Endothelial cell of umbilical vein (primary cell): Measurements from ENCODE around the gene MAPT. TPM values are rescaled to one million over a fixed set of nuclear protein-coding genes. Genes with fewer than 3 reads are reported as not detected.

Experiments used
- BruUV-seq: library from RNA; stranded (reverse); fragments of 400-500 nt; replicated peaks from 2 replicates; lab custom pipeline; 2021; lab: Mats Ljungman, UMichigan
- CTCF ChIA-PET: fragments of 300-600, 350-600 bp; sonication (Branson Sonifier 250); formaldehyde crosslinking; loops from one replicate; lab custom pipeline; 2021; ENCODE audit warnings: antibody characterized with exemption, inconsistent platforms; lab: Charles Lee
- POLR2A ChIA-PET: fragments of 300-600, 350-600 bp; sonication (Branson Sonifier 250); formaldehyde crosslinking; loops from one replicate; lab custom pipeline; 2021; ENCODE audit warnings: antibody characterized with exemption, inconsistent platforms; lab: Charles Lee
- DNase-seq: peaks from one replicate; pipeline ENCODE4 v3.0.0-alpha.2; 2011; ENCODE audit warnings: low read depth, low spot score
- FAIRE-seq: peaks from 2 replicates; lab custom pipeline; 2011; peaks lifted over from hg19 to GRCh38; lab: Jason Lieb, UNC
- H2AFZ ChIP-seq: 2 replicates; pipeline ENCODE4 v1.6.0; 2012; ENCODE audit warnings: low read depth, low read length, control low read depth, inconsistent platforms
- H3K27ac ChIP-seq: 2 replicates; pipeline ENCODE4 v1.5.1; 2011; ENCODE audit warnings: low read depth, mild to moderate bottlenecking, control low read depth, low read length, moderate library complexity; ENCODE audit not compliant: insufficient read depth
- H3K27me3 ChIP-seq, 2 experiments: 2 replicates each; pipeline versions ENCODE4 v1.6.0 to v1.6.1; 2011; ENCODE audit warnings: low read length in 2 of 2, mixed read lengths in 1 of 2; ENCODE audit not compliant: control insufficient read depth in 2 of 2, insufficient read depth in 2 of 2
- H3K36me3 ChIP-seq, 2 experiments: 2 replicates in 1 of 2; 3 replicates in 1 of 2; pipeline ENCODE4 v1.5.1; 2011; ENCODE audit warnings: low read length in 2 of 2, mild to moderate bottlenecking in 1 of 2, moderate library complexity in 1 of 2; ENCODE audit not compliant: control insufficient read depth in 2 of 2, insufficient read depth in 2 of 2; ENCODE audit errors: extremely low read depth in 1 of 2
- H3K4me1 ChIP-seq: 3 replicates; pipeline ENCODE4 v1.5.1; 2011; ENCODE audit warnings: mild to moderate bottlenecking, low read length; ENCODE audit not compliant: control insufficient read depth, insufficient read depth; ENCODE audit errors: extremely low read depth
- H3K4me2 ChIP-seq: 2 replicates; pipeline ENCODE4 v1.6.1; 2011; ENCODE audit warnings: low read length, control low read depth, mixed read lengths; ENCODE audit not compliant: insufficient read depth
- H3K4me3 ChIP-seq, 3 experiments: fragments of 200-600 bp in 1 of 3; sonication (generic), shearing (Covaris generic) in 1 of 3; replicated peaks in 1 of 3; 2 replicates each; pipeline ENCODE4 v1.5.1; 2011 to 2016; ENCODE audit warnings: control low read depth in 3 of 3, low read length in 3 of 3, mild to moderate bottlenecking in 2 of 3, inconsistent platforms in 1 of 3, low read depth in 1 of 3, moderate library complexity in 1 of 3; ENCODE audit not compliant: insufficient read depth in 1 of 3
- H3K79me2 ChIP-seq: 2 replicates; pipeline ENCODE4 v1.6.0; 2012; ENCODE audit warnings: low read length, inconsistent platforms; ENCODE audit not compliant: control insufficient read depth, insufficient read depth
- H3K9ac ChIP-seq: replicated peaks from 2 replicates; pipeline ENCODE3; 2011; ENCODE audit warnings: low read length, control low read depth; ENCODE audit not compliant: insufficient read depth; ENCODE audit errors: extremely low read depth
- H3K9me1 ChIP-seq: replicated peaks from 3 replicates; pipeline ENCODE4 v1.6.0; 2011; ENCODE audit warnings: mild to moderate bottlenecking, low read length; ENCODE audit not compliant: control insufficient read depth, insufficient read depth; ENCODE audit errors: extremely low read depth
- H3K9me3 ChIP-seq: replicated peaks from 2 replicates; pipeline ENCODE4 v1.5.1; 2012; ENCODE audit warnings: low read length, inconsistent platforms; ENCODE audit not compliant: control insufficient read depth, insufficient read depth
- H4K20me1 ChIP-seq: replicated peaks from 2 replicates; pipeline ENCODE3; 2011; ENCODE audit warnings: mild to moderate bottlenecking, low read length; ENCODE audit not compliant: control insufficient read depth, insufficient read depth; ENCODE audit errors: extremely low read depth
- CTCF ChIP-seq, 2 donors: IDR thresholded peaks; 1 replicate in 1 of 2; 2 replicates in 1 of 2; pipeline ENCODE4 v1.5.1; 2011; ENCODE audit warnings: low read length in 2 of 2, mild to moderate bottlenecking in 2 of 2, moderate library complexity in 2 of 2, control low read depth in 1 of 2, inconsistent platforms in 1 of 2, low read depth in 1 of 2; ENCODE audit not compliant: insufficient read depth in 1 of 2; ENCODE audit errors: extremely low read depth in 1 of 2
- EZH2 ChIP-seq: IDR thresholded peaks from 2 replicates; pipeline ENCODE4 v1.6.1; 2012; ENCODE audit warnings: borderline replicate concordance, low read depth, mild to moderate bottlenecking, moderate library complexity, low read length, inconsistent platforms; ENCODE audit not compliant: severe bottlenecking
- FOS ChIP-seq: IDR thresholded peaks from 2 replicates; pipeline ENCODE4 v1.6.1; 2011; ENCODE audit warnings: mild to moderate bottlenecking, low read length, moderate library complexity, borderline replicate concordance; ENCODE audit not compliant: insufficient read depth
- GATA2 ChIP-seq: IDR thresholded peaks from 2 replicates; pipeline ENCODE4 v1.7.0; 2011; ENCODE audit warnings: low read depth, mild to moderate bottlenecking, moderate library complexity, mixed read lengths, low read length; ENCODE audit not compliant: insufficient read length, insufficient read depth
- JUN ChIP-seq: IDR thresholded peaks from 2 replicates; pipeline ENCODE4 v1.6.1; 2011; ENCODE audit warnings: borderline replicate concordance, low read depth; ENCODE audit not compliant: insufficient read length, insufficient read depth
- MAX ChIP-seq: IDR thresholded peaks from 2 replicates; pipeline ENCODE4 v1.6.1; 2011; ENCODE audit not compliant: insufficient read depth, insufficient read length
- MYC ChIP-seq: IDR thresholded peaks from one replicate; pipeline ENCODE4 v1.6.1; 2011; ENCODE audit warnings: mild to moderate bottlenecking, low read depth, low read length
- POLR2A ChIP-seq: IDR thresholded peaks from 2 replicates; pipeline ENCODE4 v1.6.1; 2012; ENCODE audit warnings: low read depth, mild to moderate bottlenecking, control low read depth, low read length
- POLR2AphosphoS5 ChIP-seq: IDR thresholded peaks from 2 replicates; pipeline ENCODE4 v1.6.1; 2012; ENCODE audit warnings: low read depth, mild to moderate bottlenecking, control low read depth, low read length, moderate library complexity; ENCODE audit not compliant: insufficient read depth
- dilution Hi-C: fragments of 300-500 bp; cut with MboI; formaldehyde crosslinking; loops from one replicate; pipeline ENCODE4 v1.15.0; 2019; ENCODE audit warnings: low sequenced_read_pairs; ENCODE audit not compliant: extremely low pct_ligation_motif_present
- intact Hi-C: fragments of 100-400 bp; cut with micrococcal nuclease; formaldehyde crosslinking; loops from one replicate; pipeline ENCODE4 v1.10.0; 2022
- polyA plus RNA-seq, 4 experiments: library from polyadenylated mRNA; depleted of rRNA in 3 of 4; stranded (reverse) in 3 of 4; unstranded in 1 of 4; fragments of >200 nt; gene quantifications; 2 replicates each; pipeline versions ENCODE4 v1.2.1 to v1.2.3, GENCODE V29; 2011 to 2012; ENCODE audit warnings: missing spikeins in 1 of 4
- total RNA-seq: library from RNA; stranded (reverse); gene quantifications from 2 replicates; pipeline ENCODE4 v1.2.3, GENCODE V29; 2021

The MAPT gene
- total and polyA plus RNA-seq, 2 donors (not counting 3 experiments of a cell fraction or from before 2014, with no cell fraction given): 0.04 to 0.51 TPM

GRCh38 chr17:45995627-45996270, 101.4 kb downstream of the MAPT start:
- CTCF ChIA-PET: interaction anchor here (1.1 to 1.6 kb wide), 3 partner anchors 9 to 217 kb away, joined by 3 to 6 read pairs (median 5); no protein-coding TSS in a partner anchor

More at GRCh38 chr17:45995627-45996270, 101.4 kb downstream of the MAPT start:
- intact Hi-C loops: no loop called here
- H3K9me3 ChIP-seq: no peaks in the 10 kb centered on the region
- H3K4me1 ChIP-seq: no peaks in the 10 kb centered on the region
- H3K79me2 ChIP-seq: no peaks in the 10 kb centered on the region
- no peaks in the 10 kb centered on the region for H3K36me3 ChIP-seq
- no peak overlapping the region for H3K27ac ChIP-seq
- POLR2A ChIA-PET: no interaction called here
- no peak overlapping the region for H3K4me2 ChIP-seq
- H3K27me3 ChIP-seq: no peaks in the 10 kb centered on the region
- no peak overlapping the region for H3K9ac ChIP-seq
- no peak overlapping the region for H3K4me3 ChIP-seq
- DNase-seq: no peak
- TF ChIP-seq MYC (no peak), JUN (no peak), FOS (no peak), CTCF (IDR thresholded peaks at IDR 0.05; ENCODE audit: extremely low read depth in 1 of 2, insufficient read depth in 1 of 2, low read depth in 1 of 2, low read length in 2 of 2) (no peak), MAX (no peak), POLR2A (no peak), GATA2 (no peak), EZH2 (no peak), POLR2AphosphoS5 (no peak)
- BruUV-seq: no TSS peak
- H4K20me1 ChIP-seq: no peaks in the 10 kb centered on the region
- no peak for FAIRE-seq
- no peak overlapping the region for H2AFZ ChIP-seq
- no peaks in the 10 kb centered on the region for H3K9me1 ChIP-seq
- dilution Hi-C loops: no loop called here
